MCF 10A (cell line): ENCODE data around the gene ADK. TPM values are rescaled to one million over a fixed set of nuclear protein-coding genes. Genes with fewer than 3 reads are reported as not detected.
"Not testable (repeated sequence)": the region's sequence is repeated elsewhere in the genome, so short reads cannot be mapped to it uniquely, and the experiment has no call there.

Source experiments
- BruUV-seq: library from RNA; stranded (reverse); fragments of 400-500 nt; replicated peaks from 2 replicates; lab custom pipeline; 2021; lab: Mats Ljungman, UMichigan
- CTCF ChIA-PET: fragments of 300-600 bp; sonication (Branson Sonifier 250); formaldehyde crosslinking; extraction: SDS; loops from one replicate; lab custom pipeline; 2021; ENCODE audit warnings: antibody characterized with exemption, inconsistent platforms; lab: Yijun Ruan, JAX
- POLR2A ChIA-PET: fragments of 300-600, 350-650 bp; sonication (Branson Sonifier 250); formaldehyde crosslinking; extraction: SDS; loops from one replicate; lab custom pipeline; 2020; ENCODE audit warnings: antibody characterized with exemption, inconsistent platforms; lab: Yijun Ruan, JAX
- DNase-seq: peaks from one replicate; pipeline ENCODE4 v3.0.0-alpha.2; 2018; ENCODE audit not compliant: unreplicated experiment
- H3K27ac Mint-ChIP-seq: one replicate; pipeline ENCODE4 v1.8.0; 2022; ENCODE audit warnings: mild to moderate bottlenecking, low read depth, mixed read lengths; ENCODE audit not compliant: unreplicated experiment
- H3K27me3 Mint-ChIP-seq: one replicate; pipeline ENCODE4 v1.8.0; 2022; ENCODE audit warnings: mixed read lengths; ENCODE audit not compliant: insufficient read depth, unreplicated experiment
- H3K36me3 Mint-ChIP-seq: one replicate; pipeline ENCODE4 v1.8.0; 2022; ENCODE audit warnings: mild to moderate bottlenecking, moderate library complexity, mixed read lengths; ENCODE audit not compliant: insufficient read depth, unreplicated experiment
- H3K4me1 Mint-ChIP-seq: one replicate; pipeline ENCODE4 v1.8.0; 2022; ENCODE audit warnings: mixed read lengths; ENCODE audit not compliant: insufficient read depth, unreplicated experiment
- H3K4me3 Mint-ChIP-seq: one replicate; pipeline ENCODE4 v1.8.0; 2022; ENCODE audit warnings: mild to moderate bottlenecking, moderate library complexity, mixed read lengths; ENCODE audit not compliant: unreplicated experiment
- H3K9me3 Mint-ChIP-seq: one replicate; pipeline ENCODE4 v1.8.0; 2022; ENCODE audit warnings: mixed read lengths; ENCODE audit not compliant: unreplicated experiment
- intact Hi-C: fragments of 100-400 bp; cut with micrococcal nuclease; formaldehyde crosslinking; loops from 2 replicates; pipeline ENCODE4 v1.14.1; 2022
- total RNA-seq: library from RNA; stranded (reverse); gene quantifications from 2 replicates; pipeline ENCODE4 v1.2.3, GENCODE V29; 2022
- TF ChIP-seq, protein P1 (sequence below): fragments of 200-600 bp; IDR thresholded peaks from one replicate; pipeline ENCODE4 v1.8.0; 2022; ENCODE audit warnings: antibody characterized with exemption, mild to moderate bottlenecking; ENCODE audit not compliant: unreplicated experiment

Gene ADK
- total RNA-seq, 1 experiment from 2014 or later = 98.6 TPM

DNA sequence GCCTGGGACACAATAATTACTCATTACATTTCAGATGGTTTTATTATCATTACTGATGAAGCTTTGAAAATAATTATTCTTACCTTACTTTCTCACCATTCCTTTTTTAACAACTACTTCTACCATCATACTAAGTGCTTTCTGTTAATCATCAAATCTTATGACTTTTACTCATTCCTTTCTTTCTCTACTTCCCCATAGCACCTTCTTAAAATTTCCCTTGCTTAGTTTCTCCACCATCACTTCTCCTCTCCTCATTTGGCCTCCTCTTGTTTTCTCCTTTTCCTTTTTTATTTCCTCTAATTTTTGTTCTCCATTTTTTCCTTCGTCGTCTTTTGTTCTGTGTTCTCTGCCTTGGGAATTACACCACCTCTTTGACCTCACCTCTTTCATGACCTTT is 372.2 kb downstream of the ADK start:
- TF ChIP-seq, protein P1, sequence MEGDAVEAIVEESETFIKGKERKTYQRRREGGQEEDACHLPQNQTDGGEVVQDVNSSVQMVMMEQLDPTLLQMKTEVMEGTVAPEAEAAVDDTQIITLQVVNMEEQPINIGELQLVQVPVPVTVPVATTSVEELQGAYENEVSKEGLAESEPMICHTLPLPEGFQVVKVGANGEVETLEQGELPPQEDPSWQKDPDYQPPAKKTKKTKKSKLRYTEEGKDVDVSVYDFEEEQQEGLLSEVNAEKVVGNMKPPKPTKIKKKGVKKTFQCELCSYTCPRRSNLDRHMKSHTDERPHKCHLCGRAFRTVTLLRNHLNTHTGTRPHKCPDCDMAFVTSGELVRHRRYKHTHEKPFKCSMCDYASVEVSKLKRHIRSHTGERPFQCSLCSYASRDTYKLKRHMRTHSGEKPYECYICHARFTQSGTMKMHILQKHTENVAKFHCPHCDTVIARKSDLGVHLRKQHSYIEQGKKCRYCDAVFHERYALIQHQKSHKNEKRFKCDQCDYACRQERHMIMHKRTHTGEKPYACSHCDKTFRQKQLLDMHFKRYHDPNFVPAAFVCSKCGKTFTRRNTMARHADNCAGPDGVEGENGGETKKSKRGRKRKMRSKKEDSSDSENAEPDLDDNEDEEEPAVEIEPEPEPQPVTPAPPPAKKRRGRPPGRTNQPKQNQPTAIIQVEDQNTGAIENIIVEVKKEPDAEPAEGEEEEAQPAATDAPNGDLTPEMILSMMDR = no peak
- Mint-ChIP-seq H3K9me3 (no peaks in the 10 kb centered on the region), H3K36me3 (peaks cover 7% of the 10 kb centered on the region), H3K27ac (no peak overlapping the region), H3K4me1 (peaks cover 15% of the 10 kb centered on the region), H3K4me3 (no peak overlapping the region), H3K27me3 (no peaks in the 10 kb centered on the region)
- POLR2A ChIA-PET = no interaction called here
- intact Hi-C loops = no loop called here
- no peak for DNase-seq
- CTCF ChIA-PET = interaction anchor here (0.7 kb wide), 1 partner anchor 262 kb away, joined by 3 read pairs; no protein-coding TSS in a partner anchor
- BruUV-seq = no TSS peak

DNA sequence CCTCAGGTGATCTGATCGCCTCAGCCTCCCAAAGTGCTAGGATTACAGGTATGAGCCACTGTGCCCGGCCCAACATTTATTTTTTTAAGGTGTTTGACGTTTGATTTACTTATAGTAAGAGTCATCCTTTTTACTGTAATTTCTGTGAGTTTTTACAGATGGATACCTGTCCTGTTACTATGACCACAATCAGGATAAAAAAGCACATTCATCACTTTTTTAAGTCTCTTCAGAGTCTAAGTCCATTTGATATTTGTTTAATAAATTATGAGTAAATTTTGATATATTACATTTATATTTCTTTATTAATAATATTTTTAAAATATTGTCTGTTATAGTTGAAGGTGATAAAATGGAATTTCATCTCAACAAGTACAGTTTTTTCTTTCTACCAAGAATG is 374.9 kb downstream of the ADK start:
- H3K9me3 Mint-ChIP-seq = no peaks in the 10 kb centered on the region
- ChIA-PET CTCF (no interaction called here), POLR2A (no interaction called here)
- DNase-seq = no peak
- intact Hi-C loops = no loop called here
- H3K27ac Mint-ChIP-seq = no peak overlapping the region
- peaks cover 11% of the 10 kb centered on the region for H3K36me3 Mint-ChIP-seq
- no TSS peak for BruUV-seq
- H3K4me1 Mint-ChIP-seq = peaks cover 28% of the 10 kb centered on the region
- H3K27me3 Mint-ChIP-seq = no peaks in the 10 kb centered on the region
- TF ChIP-seq, protein P1 = no peak
- H3K4me3 Mint-ChIP-seq = no peak overlapping the region

DNA sequence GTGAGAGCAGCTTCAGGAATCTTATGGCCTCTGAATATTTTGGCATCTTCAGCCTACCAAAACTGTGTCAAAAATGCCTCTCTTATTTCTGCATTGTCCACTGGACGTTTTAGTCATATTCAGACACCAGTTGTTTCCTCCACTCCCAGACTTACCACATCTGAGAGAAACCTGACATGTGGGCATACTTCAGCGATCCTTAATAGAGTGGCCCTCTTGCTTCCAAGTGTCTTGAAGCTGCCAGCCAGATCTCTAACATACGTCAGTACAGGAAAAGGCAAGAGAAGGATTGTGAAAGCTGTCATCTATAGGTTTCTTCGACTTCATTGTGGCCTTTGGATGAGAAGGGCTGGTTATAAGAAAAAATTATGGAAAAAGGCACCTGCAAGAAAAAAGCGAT is 376.6 kb downstream of the ADK start:
- H3K9me3 Mint-ChIP-seq, H3K27me3 Mint-ChIP-seq, DNase-seq, intact Hi-C loops, H3K4me3 Mint-ChIP-seq, BruUV-seq: not testable (repeated sequence)
- peak overlapping the region; percentile 19 for H3K27ac Mint-ChIP-seq
- H3K4me1 Mint-ChIP-seq = peaks cover 26% of the 10 kb centered on the region
- POLR2A ChIA-PET = interaction anchor here (0.7 to 1.6 kb wide), 2 partner anchors 24 to 239 kb away, joined by 3 to 4 read pairs; no protein-coding TSS in a partner anchor
- peaks cover 15% of the 10 kb centered on the region for H3K36me3 Mint-ChIP-seq
- CTCF ChIA-PET = interaction anchor here (0.6 kb wide), 1 partner anchor 130 kb away, joined by 3 read pairs; no protein-coding TSS in a partner anchor

DNA sequence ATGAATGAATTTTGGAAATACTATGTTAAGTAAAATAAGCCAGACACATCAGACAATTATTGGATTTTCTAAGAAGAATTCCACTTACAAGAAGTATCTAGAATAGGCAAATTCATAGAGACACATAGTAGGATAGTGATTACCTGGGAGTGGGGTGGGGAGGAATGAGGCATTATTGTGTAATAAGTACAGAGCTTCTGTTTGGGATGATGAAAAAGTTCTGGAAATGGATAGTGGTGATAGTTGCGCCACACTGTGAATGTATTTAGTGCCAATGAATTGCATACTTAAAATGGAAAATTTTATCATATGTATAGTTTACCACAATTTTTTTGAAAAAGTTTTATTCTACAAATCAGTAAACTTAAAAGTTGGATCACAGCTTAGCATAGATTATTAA is 378.2 kb downstream of the ADK start:
- H3K9me3 Mint-ChIP-seq = no peaks in the 10 kb centered on the region
- ChIA-PET CTCF (no interaction called here), POLR2A (no interaction called here)
- peak overlapping the region; percentile 61 for H3K27ac Mint-ChIP-seq
- TF ChIP-seq, protein P1 = no peak
- DNase-seq = peak; percentile 57
- H3K4me1 Mint-ChIP-seq = peaks cover 16% of the 10 kb centered on the region
- intact Hi-C loops = no loop called here
- no peaks in the 10 kb centered on the region for H3K27me3 Mint-ChIP-seq
- no TSS peak for BruUV-seq
- H3K36me3 Mint-ChIP-seq = peaks cover 15% of the 10 kb centered on the region
- no peak overlapping the region for H3K4me3 Mint-ChIP-seq
